ENCODE data around the gene CHMP1B.
"Not testable (repeated sequence)": the region's sequence is repeated elsewhere in the genome, so short reads cannot be mapped to it uniquely, and the experiment has no call there.

CHMP1B gene

DNA sequence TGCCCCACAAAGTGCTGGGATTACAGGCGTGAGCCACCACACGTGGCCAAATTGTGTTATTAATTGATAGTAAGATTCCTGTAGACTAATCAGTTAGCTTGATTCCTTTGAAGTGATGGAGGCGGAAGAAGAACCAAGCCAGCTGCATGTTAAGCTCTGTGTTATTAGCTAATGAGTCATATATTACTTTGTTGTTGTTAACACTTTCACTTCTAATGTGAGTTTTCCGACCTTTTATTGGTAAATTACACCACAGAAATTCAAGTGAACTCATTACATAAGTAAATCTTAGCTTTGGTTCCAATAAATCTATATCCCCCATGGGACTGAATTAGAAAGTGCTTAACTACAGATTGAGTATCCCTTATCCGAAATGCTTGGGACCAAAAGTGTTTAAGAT is 20.3 kb downstream of the CHMP1B start:
- no peak for DNase-seq (ENCODE audit: low read depth in 2 of 2)

DNA sequence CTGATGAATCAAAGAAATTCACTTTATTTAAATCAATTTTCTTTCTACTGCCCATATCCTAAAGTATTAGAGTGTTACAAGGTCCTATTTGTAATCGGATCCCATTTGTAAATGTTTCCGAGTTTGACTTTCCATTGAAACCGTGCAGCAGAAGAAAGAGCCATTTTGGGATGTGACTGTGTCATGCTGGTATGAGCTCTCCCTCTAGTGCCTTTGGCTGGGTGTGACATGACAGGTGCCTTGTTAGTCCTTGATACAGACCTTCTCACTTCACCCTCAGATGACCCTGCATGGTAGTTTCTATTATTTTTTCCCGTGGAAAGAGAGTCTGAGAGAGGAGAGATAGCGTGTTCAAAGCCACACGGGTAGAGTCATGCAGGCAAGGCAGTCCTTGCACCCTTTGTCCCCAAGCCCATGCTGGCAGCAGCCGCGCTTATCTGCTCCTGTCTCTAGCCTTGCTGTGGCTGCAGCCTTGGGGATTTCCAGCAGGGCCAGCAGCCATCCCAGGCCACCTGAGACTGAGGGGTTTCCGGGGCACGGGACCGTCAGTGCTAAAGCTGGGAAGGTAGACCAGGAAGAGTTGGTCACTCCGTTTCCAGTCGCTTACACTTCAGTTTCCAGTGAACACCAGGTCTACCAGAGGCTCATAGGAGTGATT is 21.4 kb downstream of the CHMP1B start:
- no peak for DNase-seq (ENCODE audit: low read depth in 2 of 2)

DNA sequence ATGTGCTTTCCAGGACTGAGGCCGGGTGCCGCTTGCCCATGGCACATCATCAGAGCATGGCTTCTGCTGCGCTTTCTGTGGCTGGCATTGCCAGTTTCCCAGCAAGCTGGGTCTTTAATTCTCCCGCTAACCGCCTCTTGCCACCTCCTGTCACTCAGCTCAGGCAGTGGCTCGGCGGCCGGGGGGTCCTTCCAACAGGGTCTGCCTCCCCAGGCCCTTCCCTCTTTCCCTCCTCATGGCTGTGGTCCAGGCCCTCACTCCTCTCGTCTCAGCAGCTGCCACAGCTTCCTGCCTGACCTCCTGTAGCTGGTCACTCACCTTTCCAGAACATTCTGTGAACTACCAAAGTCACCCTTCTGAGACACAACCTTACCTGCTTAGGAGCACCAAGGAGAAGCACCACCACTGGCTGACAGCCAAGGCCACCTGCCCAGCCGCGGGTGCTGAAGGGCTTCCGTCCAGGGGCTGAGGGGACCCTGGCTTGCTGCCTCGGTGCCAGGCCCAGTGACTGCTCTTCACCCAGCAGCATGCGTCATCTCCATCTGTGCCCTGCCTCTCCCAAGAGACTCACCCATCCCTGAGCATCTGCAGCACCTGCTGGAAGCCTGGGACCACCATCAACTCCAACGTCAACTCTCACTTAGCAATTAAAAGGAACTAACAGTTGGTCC is 22.6 kb downstream of the CHMP1B start:
- DNase-seq (ENCODE audit: low read depth in 2 of 2): no peak

DNA sequence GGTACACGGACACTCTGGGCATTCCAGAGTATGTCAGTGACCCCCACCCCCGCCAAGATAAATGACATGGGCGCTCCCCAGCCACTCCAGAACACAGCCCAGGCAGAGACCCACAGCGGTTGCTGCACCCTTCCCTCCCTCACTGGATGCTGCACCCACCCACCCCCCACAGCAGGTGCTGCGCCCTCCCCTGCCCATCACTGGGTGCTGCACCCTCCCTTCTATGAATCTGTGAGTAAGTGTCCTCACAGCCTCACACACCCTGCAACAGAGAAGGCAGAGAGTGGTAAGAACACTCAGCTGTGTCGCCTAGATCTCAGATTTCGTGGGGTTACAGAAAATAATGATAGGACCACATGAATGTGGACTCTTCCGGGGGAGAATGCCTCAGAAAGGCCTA is 23.5 kb downstream of the CHMP1B start:
- DNase-seq (ENCODE audit: low read depth in 2 of 2): no peak

DNA sequence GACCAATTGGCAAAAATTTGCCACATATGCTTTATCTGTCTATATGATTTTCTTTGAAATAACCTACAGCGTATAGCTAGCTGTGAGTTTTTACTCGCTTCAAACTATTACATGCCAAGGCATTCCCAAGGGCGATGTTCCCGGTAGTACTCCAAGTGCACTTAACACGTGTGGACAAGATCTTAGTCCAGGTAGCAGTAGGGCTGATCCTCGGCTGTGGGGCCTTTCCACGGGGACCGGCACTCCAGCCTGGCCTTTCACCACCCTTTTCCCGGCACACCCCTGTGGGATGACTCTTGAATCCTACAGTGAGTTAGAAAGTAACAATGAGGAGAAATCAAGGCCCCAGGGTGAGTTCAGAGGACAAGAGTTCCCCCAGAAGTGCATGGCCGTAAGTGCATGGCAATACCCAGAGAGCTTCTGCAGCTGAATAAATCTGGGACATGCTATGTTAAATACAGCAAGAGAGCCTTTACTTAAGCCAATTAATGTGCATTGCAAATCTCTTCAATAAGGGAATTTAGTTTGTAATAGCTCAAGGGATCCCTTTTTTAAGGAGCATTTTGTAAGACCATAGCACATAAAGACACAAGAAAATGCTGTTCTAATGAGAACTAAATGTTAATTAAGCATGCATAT is 26.4 kb downstream of the CHMP1B start:
- DNase-seq (ENCODE audit: low read depth in 2 of 2): no peak

DNA sequence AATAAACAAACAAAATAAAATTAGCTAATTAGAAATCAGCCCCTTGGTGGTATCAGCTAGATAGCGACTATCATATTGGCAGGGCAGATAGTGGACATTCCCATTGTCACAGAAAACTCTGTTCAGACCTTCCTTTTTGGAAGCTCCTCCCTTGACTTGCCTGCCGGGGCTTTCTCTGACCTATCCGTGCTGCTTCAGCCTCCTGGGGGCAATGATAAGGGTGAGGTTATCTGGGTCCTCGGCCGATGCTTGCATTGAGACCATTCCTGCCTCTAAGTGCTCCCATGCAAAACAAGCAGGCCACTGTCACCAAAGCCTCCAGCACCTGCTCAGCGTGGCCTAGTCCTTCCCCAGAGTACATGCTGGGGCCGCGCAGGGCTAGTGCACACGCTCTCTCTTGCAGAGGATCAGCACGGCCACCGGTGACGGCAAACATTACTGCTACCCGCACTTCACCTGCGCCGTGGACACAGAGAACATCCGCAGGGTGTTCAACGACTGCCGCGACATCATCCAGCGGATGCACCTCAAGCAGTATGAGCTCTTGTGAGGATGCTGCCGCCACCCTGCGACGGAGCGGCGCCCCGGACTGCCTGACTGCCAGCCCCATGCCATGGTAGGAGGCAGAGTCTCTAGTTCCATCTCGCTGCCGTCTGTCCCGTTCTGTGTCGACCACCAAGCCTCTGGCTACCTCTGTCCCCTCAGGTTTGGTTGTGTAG is 29.5 kb downstream of the CHMP1B start:
- no peak for DNase-seq (ENCODE audit: low read depth in 2 of 2)

DNA sequence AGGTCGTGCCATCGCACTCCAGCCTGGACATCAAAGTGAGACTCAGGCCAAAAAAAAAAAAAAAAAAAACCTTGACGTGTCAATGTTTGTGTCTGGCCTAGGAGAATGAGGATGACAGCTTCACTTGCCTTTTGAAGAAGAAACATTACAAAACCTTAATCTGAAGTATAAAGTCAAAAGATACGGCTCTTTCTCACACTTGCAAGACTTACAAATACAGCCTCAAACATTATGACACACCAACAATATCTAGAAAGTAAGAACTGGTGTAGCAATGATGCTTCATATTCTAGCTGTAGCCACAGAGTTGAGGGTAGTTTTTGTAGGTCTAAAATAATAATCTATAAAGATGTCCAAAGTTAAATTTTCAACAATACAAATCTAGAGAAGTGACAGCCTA is 31.4 kb downstream of the CHMP1B start:
- DNase-seq (ENCODE audit: low read depth in 2 of 2): no peak

DNA sequence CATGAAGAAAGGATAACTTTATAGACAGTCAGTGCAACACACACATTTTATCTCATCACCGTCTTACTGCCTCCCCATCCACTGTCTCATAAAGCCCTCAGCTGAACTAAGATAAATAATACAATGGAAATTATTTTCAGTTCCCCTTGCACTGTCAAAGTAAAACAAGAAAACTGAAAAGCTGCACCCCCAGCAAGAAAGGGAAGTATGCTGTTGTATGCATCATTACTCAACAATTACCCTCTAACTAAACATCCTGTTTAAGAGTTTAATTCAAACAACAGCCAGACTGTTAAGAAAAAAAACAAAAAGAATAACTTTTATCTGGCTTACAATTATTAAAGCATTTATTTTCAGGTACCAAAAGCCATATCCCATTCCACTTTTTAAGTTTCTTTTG is 31.9 kb downstream of the CHMP1B start:
- DNase-seq (ENCODE audit: low read depth in 2 of 2): no peak

DNA sequence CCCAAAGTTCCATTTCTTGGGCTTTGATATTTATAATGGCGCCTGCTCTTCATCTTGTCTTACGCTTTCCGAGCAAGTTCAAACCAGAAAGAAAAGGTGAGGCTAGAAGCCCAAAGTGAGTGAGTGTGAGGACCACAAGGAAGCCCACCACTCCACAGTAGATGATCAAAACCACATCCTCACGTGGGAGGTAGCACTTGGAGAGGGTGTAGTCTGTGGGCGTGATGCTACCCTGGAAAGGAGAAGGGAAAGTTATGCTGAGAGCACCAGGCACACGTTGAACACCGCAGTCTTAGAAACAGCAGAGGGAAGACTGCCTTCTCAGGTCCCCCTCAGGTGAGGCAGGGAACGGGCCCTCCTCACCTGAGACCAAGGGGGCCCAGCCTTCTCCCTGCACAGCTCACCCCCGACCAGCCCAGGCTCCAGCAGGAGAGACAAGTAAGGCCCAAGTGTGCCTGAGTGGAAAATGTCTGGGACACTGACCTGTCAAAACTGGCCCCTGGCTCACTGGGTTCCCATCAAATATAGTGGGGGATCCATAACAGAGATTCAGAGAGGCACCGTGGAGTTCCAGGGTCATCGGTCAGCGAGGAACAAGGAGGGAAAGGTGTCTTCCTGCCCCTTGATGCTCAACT is 33.3 kb downstream of the CHMP1B start:
- DNase-seq (ENCODE audit: low read depth in 2 of 2): no peak

DNA sequence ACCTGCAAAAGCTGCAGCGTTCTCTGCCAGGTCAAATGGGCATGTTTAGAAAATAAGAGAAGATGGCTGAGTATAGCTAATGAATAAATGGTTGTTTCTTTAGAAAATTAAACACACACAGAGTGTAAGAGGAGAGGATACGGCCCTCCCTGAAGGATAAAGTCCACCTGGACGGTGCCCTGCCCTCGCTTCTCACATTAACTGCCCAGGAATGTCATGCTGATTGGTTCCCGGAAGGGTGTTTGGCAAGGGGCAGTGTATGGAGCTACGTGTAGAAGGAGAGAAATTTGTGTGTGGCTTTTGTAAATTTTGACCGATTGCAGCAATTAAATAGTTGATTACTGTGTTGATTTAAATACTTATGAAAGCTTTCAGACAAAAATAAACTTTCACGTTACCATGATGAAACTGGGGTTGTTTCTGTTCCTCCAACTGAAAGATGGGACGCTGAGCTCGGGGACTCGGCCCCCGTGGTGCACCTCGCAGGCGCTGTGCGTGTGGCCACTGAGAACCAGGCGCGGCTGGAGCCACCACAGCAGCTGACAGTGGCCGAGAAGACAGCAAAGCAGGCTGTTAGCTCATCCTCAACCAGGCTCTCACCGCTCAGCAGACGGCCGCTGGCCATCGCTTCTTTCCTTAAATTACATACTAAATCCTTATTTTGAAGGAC is 34.2 kb downstream of the CHMP1B start:
- DNase-seq (ENCODE audit: low read depth in 2 of 2): no peak

DNA sequence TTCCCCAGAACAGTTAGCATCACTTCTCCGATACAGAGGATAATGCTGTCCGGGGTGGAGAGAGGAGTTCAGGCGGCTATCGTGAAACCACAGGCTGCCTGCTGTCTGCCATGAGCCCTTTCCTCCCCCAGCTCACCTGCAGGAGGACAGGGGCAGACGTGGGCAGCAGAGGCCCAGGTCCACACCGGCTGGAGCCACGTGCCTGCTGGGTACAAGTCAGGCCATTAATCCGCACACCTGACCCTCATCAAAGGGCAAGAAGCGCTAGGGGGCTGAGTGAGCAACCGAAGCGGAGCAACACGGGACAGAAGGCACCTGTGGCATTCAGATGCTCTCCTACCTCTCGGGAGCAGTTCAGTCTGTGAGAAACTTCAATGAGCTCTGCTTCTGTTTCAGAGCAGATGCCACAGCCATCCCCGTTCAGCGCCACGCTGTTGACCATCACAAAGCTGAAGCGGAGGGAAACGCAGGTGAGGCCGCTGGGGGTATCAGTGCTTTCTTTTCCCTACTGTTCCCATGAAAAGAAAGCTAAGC is 35.4 kb downstream of the CHMP1B start:
- no peak for DNase-seq (ENCODE audit: low read depth in 2 of 2)

DNA sequence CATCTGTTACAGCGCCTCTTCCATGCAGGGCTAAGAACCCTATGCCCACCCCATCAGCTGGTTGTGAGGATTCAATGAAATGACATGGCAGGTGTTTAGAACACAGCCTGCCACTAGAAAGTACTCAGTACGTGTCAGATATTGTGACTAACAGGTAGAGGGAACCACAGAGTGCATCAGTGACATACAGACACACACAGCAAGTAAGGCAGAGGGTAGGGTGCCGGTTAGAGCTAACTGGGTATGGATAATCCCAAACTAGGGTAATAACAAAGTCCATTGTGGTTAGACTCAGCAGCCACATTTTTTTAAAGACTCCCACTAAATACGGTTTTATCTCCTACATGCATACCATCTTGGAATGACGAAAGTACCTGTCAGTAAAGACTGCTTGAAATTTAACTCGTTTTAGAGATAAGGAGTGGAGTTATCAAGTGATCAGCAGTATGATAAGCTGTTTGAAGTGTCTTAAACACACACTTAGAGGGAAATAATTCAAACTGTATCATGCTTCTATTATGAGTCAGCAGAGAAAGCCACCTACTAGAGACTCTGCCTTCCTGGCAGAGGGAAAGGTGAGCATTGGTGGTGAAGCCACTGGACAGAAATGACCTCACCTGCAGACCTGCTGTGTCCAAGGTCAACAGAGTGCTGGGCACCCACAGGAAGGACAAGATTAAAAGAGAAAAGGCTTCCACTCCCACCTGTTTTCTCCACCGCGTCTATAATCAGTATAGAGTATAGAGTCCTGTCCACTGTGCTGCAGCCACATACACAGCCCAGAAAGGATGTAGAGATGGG is 36.3 kb downstream of the CHMP1B start:
- DNase-seq (ENCODE audit: low read depth in 2 of 2): no peak

DNA sequence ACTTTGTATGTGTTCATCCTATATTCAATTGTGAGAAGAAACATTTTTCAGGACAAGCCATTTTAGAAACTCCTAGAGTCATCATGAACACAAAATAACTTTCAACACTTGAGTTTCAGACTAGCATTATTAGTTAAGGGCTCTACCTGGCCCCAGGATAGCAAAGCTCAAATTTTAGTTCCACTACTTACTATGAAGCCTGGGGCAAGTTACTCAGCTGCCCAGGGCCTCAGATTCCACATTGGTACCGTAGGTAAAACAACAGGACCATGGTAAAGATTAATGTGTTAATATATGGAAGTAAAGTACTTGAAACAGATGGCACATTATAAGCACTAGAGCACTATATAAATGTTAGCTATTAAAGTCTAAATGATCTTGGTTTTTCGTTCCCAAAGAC is 37.5 kb downstream of the CHMP1B start:
- DNase-seq (ENCODE audit: low read depth in 2 of 2): no peak

DNA sequence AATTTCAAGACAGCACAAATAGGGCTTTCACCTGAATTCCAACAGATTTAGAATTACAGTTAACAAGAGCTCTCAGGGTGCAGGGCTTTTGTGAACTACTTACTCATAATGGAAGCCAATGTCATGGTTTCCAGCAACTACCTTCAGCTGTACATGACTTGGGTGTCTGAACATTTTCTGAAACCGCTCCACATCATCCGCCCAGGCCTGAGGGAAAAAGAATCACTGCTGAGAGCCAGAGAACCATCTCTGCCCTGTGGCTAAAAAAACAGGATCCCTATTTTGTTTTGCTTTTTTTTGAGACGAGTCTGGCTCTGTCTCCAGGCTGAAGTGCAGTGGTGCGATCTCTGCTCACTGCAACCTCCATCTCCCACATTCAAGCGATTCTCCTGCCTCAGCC is 38.1 kb downstream of the CHMP1B start:
- no peak for DNase-seq (ENCODE audit: low read depth in 2 of 2)

DNA sequence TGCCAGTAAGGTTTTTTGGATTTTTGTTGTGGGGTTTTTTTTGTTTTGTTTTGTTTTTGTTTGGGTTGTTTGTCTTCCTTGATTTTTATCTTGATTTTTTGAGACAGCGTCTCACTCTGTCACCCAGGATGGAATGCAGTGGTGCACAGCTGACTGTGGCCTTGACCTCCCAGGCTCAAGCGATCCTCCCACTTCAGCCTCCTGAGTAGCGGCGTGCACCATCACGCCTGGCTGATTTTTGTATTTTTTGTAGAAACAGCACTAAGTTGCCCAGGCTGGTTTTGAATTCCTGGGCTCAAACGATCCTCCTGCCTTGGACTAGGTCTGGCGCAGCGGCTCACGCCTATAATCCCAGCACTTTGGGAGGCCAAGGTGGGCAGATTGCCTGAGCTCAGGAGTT is 40.5 kb downstream of the CHMP1B start:
- no peak for DNase-seq (ENCODE audit: low read depth in 2 of 2)

DNA sequence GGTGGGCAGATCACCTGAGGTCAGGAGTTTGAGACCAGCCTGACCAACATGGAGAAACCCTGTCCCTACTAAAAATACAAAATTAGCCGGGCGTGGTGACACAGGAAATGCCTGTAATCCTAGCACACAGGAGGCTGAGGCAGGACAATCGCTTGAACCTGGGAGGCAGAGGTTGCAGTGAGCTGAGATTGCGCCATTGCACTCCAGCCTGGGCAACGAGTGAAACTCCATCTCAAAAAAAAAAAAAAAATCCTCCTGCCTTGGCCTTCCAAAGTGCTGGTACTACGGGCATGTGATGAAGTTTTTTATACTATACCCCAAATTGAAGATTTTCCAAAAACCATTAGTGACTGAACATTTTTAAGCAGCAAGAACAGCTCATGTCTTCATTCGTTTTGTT is 41.2 kb downstream of the CHMP1B start:
- not testable (repeated sequence) for DNase-seq (ENCODE audit: low read depth in 2 of 2)

DNA sequence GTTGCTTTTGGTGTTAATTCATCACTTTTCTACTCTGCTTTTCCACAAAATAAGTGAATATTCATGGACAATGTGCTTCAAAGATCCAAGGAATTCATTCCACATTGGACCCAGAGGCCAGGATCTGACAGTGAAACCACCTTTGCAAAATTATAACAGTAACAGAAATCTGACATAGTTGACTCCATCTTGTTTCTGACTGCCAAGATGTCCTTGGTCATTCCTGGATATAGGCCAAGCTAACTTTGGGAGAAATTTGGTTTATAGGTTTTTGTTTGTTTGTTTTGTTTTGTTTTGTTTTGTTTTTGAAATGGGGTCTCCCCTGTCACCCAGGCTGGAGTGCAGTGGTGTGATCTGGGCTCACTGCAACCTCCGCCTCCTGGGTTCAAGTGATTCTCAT is 46.6 kb downstream of the CHMP1B start:
- no peak for DNase-seq (ENCODE audit: low read depth in 2 of 2)

DNA sequence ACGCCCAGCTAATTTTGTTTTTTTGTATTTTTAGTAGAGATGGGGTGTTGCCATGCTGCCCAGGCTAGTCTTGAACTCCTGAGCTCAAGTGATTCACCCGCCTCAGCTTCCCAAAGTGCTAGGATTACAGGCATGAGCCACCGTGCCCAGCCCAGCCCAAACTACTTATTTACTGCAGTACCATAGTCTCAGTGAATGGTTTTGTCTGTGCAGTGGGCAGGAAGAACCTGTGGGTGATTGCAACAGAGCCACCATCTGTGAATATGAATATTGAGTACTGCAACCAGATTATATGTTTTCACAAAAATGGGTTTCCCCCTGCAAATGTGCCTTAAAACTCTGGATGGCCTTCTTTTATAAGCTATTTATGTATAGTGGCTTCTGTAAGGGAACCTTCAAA is 47.9 kb downstream of the CHMP1B start:
- DNase-seq (ENCODE audit: low read depth in 2 of 2): no peak

DNA sequence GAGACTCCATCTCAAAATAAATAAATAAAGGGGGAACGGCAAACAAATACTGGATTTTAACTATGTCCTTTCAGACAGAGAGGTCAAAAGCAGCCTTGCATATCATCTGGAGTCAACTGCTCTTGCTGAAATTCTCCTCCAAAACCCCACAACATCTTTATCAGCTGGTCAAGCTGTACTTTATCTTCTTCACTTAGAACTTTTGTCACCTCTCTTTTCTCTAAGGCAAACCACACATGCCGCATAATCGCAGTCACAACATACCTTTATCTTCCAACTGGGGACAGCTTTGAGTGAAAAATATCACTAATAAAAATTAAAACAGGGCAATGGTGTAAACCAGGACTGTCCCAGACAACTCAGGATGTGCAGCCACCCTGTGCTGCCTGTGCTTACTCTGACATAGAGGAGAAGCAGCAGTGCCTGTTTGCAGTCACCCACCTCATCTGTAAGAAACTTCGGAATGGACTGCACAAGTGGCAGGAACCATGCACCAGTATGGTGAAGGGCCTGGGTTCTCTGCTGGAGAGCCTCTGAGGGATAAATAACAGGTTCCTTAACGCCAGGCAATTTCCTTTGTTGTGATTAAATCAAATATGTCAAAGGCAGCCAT is 50.7 kb downstream of the CHMP1B start:
- no peak for DNase-seq (ENCODE audit: low read depth in 2 of 2)
